GM19328 (cell line): ENCODE measurements around the gene GNAI2.
"Not testable (repeated sequence)": the region's sequence is repeated elsewhere in the genome, so short reads cannot be mapped to it uniquely, and the experiment has no call there.

Source experiments
- ATAC-seq: cut with Tn5 transposase; IDR thresholded peaks from one replicate; pipeline ENCODE4 v1.9.1; 2021; ENCODE audit warnings: mild to moderate bottlenecking, moderate library complexity; ENCODE audit not compliant: unreplicated experiment

Gene GNAI2

GRCh38 chr3:50243543-50243895 is 7.5 kb downstream of the GNAI2 start:
- ATAC-seq, result no peak

GRCh38 chr3:50244813-50245212 is 8.8 kb downstream of the GNAI2 start:
- ATAC-seq, result not testable (repeated sequence)

- no peak for ATAC-seq
Measured at GRCh38 chr3:50245251-50245745, 9.3 kb downstream of the GNAI2 start.

GRCh38 chr3:50245831-50246516 is 10.0 kb downstream of the GNAI2 start:
- peak; percentile 59 for ATAC-seq

GRCh38 chr3:50246517-50246954 is 10.5 kb downstream of the GNAI2 start:
- peak; percentile 45 for ATAC-seq

GRCh38 chr3:50248387-50248786 is 12.4 kb downstream of the GNAI2 start:
- ATAC-seq, result no peak

- no peak for ATAC-seq
Measured at GRCh38 chr3:50249457-50249856, 13.5 kb downstream of the GNAI2 start.

GRCh38 chr3:50250514-50250913 is 14.5 kb downstream of the GNAI2 start:
- ATAC-seq, result no peak

GRCh38 chr3:50251220-50251619 is 15.2 kb downstream of the GNAI2 start:
- no peak for ATAC-seq

GRCh38 chr3:50254577-50255250 is 18.7 kb downstream of the GNAI2 start:
- no peak for ATAC-seq

- no peak for ATAC-seq
Measured at GRCh38 chr3:50255251-50255615, 19.2 kb downstream of the GNAI2 start.

- ATAC-seq, result no peak
Measured at GRCh38 chr3:50256978-50257890, 21.2 kb downstream of the GNAI2 start.

GRCh38 chr3:50258029-50258680 is 22.2 kb downstream of the GNAI2 start:
- no peak for ATAC-seq

GRCh38 chr3:50258979-50259378 is 23.0 kb downstream of the GNAI2 start:
- ATAC-seq, result no peak

GRCh38 chr3:50259432-50260026 is 23.5 kb downstream of the GNAI2 start:
- peak; percentile 10 for ATAC-seq

- ATAC-seq, result peak; percentile 82
Measured at GRCh38 chr3:50260027-50260941, 24.3 kb downstream of the GNAI2 start.

- ATAC-seq, result no peak
Measured at GRCh38 chr3:50260942-50261441, 25.0 kb downstream of the GNAI2 start.

GRCh38 chr3:50261505-50261904 is 25.5 kb downstream of the GNAI2 start:
- ATAC-seq, result no peak

GRCh38 chr3:50262200-50262599 is 26.2 kb downstream of the GNAI2 start:
- ATAC-seq, result not testable (repeated sequence)
